Panc1 (cell line): ENCODE data around the gene HYAL2. TPM values are rescaled to one million over a fixed set of nuclear protein-coding genes. Genes with fewer than 3 reads are reported as not detected.
A peak's percentile ranks its signal among the peaks of the same experiment; 100 is the strongest.

Source experiments
- ATAC-seq: fragments of 200-7000 bp; cut with Tn5 transposase; 2 replicates; pipeline ENCODE4 v1.9.1; 2020; ENCODE audit warnings: mild to moderate bottlenecking, moderate library complexity
- BruUV-seq: library from RNA; stranded (reverse); fragments of 400-500 nt; replicated peaks from 2 replicates; lab custom pipeline; 2021; lab: Mats Ljungman, UMichigan
- CTCF ChIA-PET: fragments of 300-600 bp; sonication (Branson Sonifier 250); formaldehyde crosslinking; loops from one replicate; lab custom pipeline; 2022; ENCODE audit warnings: antibody characterized with exemption; lab: Charles Lee
- POLR2A ChIA-PET: fragments of 300-600 bp; sonication (Branson Sonifier 250); formaldehyde crosslinking; loops from one replicate; lab custom pipeline; 2022; ENCODE audit warnings: antibody characterized with exemption; lab: Charles Lee
- DNase-seq: peaks from one replicate; pipeline ENCODE4 v3.0.0-alpha.2; 2010; ENCODE audit warnings: low read depth, low spot score
- H3K27ac ChIP-seq: 2 replicates; pipeline ENCODE4 v1.5.1; 2011; ENCODE audit warnings: mild to moderate bottlenecking, low read length, inconsistent platforms
- H3K27me3 ChIP-seq: fragments of 200-500 bp; sonication (Bioruptor generic); 2 replicates; pipeline ENCODE4 v1.6.0; 2014; ENCODE audit warnings: low read length, inconsistent platforms; ENCODE audit not compliant: control insufficient read depth, insufficient read depth
- H3K36me3 ChIP-seq: fragments of 200-500 bp; sonication (Bioruptor generic); 2 replicates; pipeline ENCODE4 v1.5.1; 2014; ENCODE audit warnings: inconsistent platforms, mild to moderate bottlenecking, low read length, moderate library complexity; ENCODE audit not compliant: control insufficient read depth, insufficient read depth
- H3K4me1 ChIP-seq: 2 replicates; pipeline ENCODE4 v1.5.1; 2011; ENCODE audit warnings: inconsistent platforms, mild to moderate bottlenecking, low read length, moderate library complexity; ENCODE audit not compliant: control insufficient read depth, insufficient read depth
- H3K4me3 ChIP-seq, 2 experiments: 2 replicates each; pipeline ENCODE4 v1.5.1; 2011 to 2012; ENCODE audit warnings: low read depth in 2 of 2, low read length in 2 of 2, mild to moderate bottlenecking in 2 of 2, inconsistent platforms in 1 of 2, moderate library complexity in 1 of 2
- H3K9me3 ChIP-seq: fragments of 200-500 bp; sonication (Bioruptor generic); 2 replicates; pipeline ENCODE4 v1.5.1; 2014; ENCODE audit warnings: low read depth, mild to moderate bottlenecking, inconsistent platforms, low read length, moderate library complexity; ENCODE audit not compliant: control insufficient read depth, insufficient read depth
- POLR2AphosphoS5 ChIP-seq: IDR thresholded peaks from 2 replicates; pipeline ENCODE4 v1.6.1; 2012; ENCODE audit warnings: mild to moderate bottlenecking, low read depth, low read length, moderate library complexity
- REST ChIP-seq, 2 experiments: IDR thresholded peaks; 2 replicates each; pipeline ENCODE4 v1.6.1; 2011 to 2012; ENCODE audit warnings: low read depth in 2 of 2, control low read depth in 1 of 2, low read length in 1 of 2, mild to moderate bottlenecking in 1 of 2, moderate library complexity in 1 of 2; ENCODE audit not compliant: insufficient read depth in 1 of 2
- SIN3A ChIP-seq: IDR thresholded peaks from 2 replicates; pipeline ENCODE4 v1.6.1; 2012; ENCODE audit warnings: low read depth, mild to moderate bottlenecking, low read length, moderate library complexity, borderline replicate concordance; ENCODE audit not compliant: insufficient read depth
- TCF7L2 ChIP-seq: IDR thresholded peaks from 2 replicates; pipeline ENCODE4 v1.6.1; 2011; ENCODE audit warnings: mild to moderate bottlenecking, low read depth, low read length, inconsistent platforms
- in situ Hi-C: cut with HindIII; loops from 2 replicates; pipeline ENCODE4 v1.10.0; 2016; ENCODE audit warnings: low sequenced_read_pairs, low pct_unique_long_range_greater_than_20kb
- intact Hi-C: fragments of 100-400 bp; cut with micrococcal nuclease; formaldehyde crosslinking; loops from one replicate; pipeline ENCODE4 v1.10.0; 2022; ENCODE audit not compliant: unreplicated experiment
- total RNA-seq: library from RNA; stranded (reverse); gene quantifications from one replicate; pipeline ENCODE4 v1.2.1, GENCODE V29; 2021; ENCODE audit not compliant: unreplicated experiment
- TF ChIP-seq, protein P1 (sequence below): fragments of 450-650 bp; IDR thresholded peaks from 2 replicates; pipeline ENCODE4 v1.5.1; 2017; ENCODE audit warnings: mild to moderate bottlenecking

The HYAL2 gene
- total RNA-seq, 1 experiment from 2014 or later = 41.5 TPM

GRCh38 chr3:50370594-50370993 is 48.0 kb upstream of the HYAL2 start:
- intact Hi-C loops (loop anchor here (10.0 kb wide), 1 partner anchor 174 kb away; no protein-coding TSS in a partner anchor), in situ Hi-C loops (no loop called here)
- ChIA-PET POLR2A (no interaction called here), CTCF (interaction anchor here (0.6 to 1.0 kb wide), 3 partner anchors 102 to 189 kb away, joined by 3 to 6 read pairs (median 4); no protein-coding TSS in a partner anchor)
- Histone ChIP-seq H3K4me1 (no peaks in the 10 kb centered on the region; the same call in 1 of the 2 replicates), H3K9me3 (no peaks in the 10 kb centered on the region), H3K27me3 (no peaks in the 10 kb centered on the region), H3K27ac (no peak overlapping the region), H3K4me3 (no peak overlapping the region), H3K36me3 (no peaks in the 10 kb centered on the region)
- TF ChIP-seq TCF7L2 = no peak
- TF ChIP-seq REST (IDR thresholded peaks at IDR 0.05; ENCODE audit: insufficient read depth in 1 of 2, low read depth in 2 of 2, low read length in 1 of 2) = no peak
- ATAC-seq (no peak), DNase-seq (no peak)
- BruUV-seq = no TSS peak

GRCh38 chr3:50369012-50369670 is 46.6 kb upstream of the HYAL2 start:
- H3K27me3 ChIP-seq = no peaks in the 10 kb centered on the region
- in situ Hi-C loops (no loop called here), intact Hi-C loops (no loop called here)
- H3K9me3 ChIP-seq = no peaks in the 10 kb centered on the region
- no peak for ATAC-seq
- no TSS peak for BruUV-seq
- POLR2A ChIA-PET = no interaction called here
- no peak overlapping the region for H3K4me3 ChIP-seq
- no peaks in the 10 kb centered on the region for H3K36me3 ChIP-seq
- H3K4me1 ChIP-seq = no peaks in the 10 kb centered on the region; the same call in 1 of the 2 replicates
- TF ChIP-seq POLR2AphosphoS5 = no peak
- no peak overlapping the region for H3K27ac ChIP-seq
- CTCF ChIA-PET = interaction anchor here (0.6 kb wide), 1 partner anchor 66 kb away, joined by 4 read pairs; no protein-coding TSS in a partner anchor
- DNase-seq = no peak

DNA sequence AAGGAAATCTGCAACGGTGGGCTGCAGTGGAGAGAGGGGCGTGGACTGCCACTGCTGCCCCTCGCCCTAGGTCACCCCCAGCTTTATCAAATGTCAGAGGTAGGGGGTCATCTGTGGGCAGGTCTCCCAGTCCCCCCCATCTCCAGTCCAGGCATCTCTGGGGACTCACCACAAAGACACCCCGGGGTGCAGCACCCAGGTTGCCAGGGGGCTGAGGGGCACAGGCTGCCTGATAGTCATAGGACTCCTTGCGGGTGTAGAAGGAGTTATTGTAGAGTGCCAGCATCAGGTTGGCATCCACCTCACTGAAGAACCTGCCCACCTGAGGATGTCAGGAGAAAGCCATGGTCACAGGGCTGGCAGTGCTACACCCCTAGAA is 43.3 kb upstream of the HYAL2 start:
- peak overlapping the region in 1 of 2 experiments; percentile 58; a peak in 2 of 4 replicates for H3K4me3 ChIP-seq
- no peak for DNase-seq
- no TSS peak for BruUV-seq

More for the DNA sequence above, 43.3 kb upstream of the HYAL2 start:
- intact Hi-C loops = no loop called here
- Histone ChIP-seq H3K9me3 (no peaks in the 10 kb centered on the region), H3K27ac (no peak overlapping the region), H3K27me3 (no peaks in the 10 kb centered on the region), H3K4me1 (no peaks in the 10 kb centered on the region), H3K36me3 (no peaks in the 10 kb centered on the region)
- TF ChIP-seq TCF7L2 (no peak), SIN3A (no peak), POLR2AphosphoS5 (no peak), REST (IDR thresholded peaks at IDR 0.05; ENCODE audit: insufficient read depth in 1 of 2, low read depth in 2 of 2, low read length in 1 of 2) (no peak)
- TF ChIP-seq, protein P1, sequence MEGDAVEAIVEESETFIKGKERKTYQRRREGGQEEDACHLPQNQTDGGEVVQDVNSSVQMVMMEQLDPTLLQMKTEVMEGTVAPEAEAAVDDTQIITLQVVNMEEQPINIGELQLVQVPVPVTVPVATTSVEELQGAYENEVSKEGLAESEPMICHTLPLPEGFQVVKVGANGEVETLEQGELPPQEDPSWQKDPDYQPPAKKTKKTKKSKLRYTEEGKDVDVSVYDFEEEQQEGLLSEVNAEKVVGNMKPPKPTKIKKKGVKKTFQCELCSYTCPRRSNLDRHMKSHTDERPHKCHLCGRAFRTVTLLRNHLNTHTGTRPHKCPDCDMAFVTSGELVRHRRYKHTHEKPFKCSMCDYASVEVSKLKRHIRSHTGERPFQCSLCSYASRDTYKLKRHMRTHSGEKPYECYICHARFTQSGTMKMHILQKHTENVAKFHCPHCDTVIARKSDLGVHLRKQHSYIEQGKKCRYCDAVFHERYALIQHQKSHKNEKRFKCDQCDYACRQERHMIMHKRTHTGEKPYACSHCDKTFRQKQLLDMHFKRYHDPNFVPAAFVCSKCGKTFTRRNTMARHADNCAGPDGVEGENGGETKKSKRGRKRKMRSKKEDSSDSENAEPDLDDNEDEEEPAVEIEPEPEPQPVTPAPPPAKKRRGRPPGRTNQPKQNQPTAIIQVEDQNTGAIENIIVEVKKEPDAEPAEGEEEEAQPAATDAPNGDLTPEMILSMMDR = no peak
- in situ Hi-C loops = no loop called here
- no peak for ATAC-seq
- ChIA-PET CTCF (no interaction called here), POLR2A (no interaction called here)
